HG03342 (cell line): ENCODE measurements around the gene SPTB.
A peak's percentile ranks its signal among the peaks of the same experiment; 100 is the strongest.

Experiments
- ATAC-seq: cut with Tn5 transposase; IDR thresholded peaks from one replicate; pipeline ENCODE4 v1.9.1; 2021; ENCODE audit warnings: mild to moderate bottlenecking, moderate library complexity; ENCODE audit not compliant: unreplicated experiment

The SPTB gene

DNA sequence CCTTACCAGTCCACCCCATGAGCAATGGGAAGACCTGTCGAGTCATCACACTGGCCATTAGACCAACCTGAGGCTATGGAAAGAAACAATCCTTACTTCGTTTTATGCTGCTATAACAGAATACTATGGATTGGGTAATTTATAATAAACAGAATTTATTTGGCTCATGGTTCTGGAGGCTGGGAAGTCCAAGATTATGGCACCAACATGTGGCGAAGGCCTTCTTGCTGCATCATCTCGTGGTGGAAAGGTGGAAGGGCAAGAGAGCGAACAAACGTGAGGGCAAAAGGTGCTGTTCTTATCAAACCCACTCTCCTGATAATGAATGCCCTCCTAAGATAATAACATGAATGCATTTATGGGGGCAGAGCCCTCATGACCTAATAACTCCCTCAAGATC is 9.6 kb upstream of the SPTB start:
- ATAC-seq, result no peak

DNA sequence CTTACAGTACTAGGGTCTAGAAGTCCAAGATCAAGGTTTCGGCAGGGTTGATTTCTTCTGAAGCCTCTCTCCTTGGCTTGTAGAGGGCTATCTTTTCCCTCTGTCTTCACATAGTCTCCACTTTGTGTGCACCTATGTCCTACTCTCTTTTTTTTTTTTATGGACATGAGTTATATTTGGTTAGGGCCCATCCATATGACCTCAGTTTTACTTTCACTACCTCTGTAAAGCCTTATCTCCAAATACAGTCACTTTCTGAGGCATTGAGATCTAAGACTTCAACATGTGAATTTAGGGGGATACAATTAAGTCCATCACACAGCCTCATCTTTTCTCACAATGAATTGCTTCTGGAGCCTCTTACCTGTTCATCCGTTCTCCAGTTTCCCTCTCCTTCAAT is 5.9 kb upstream of the SPTB start:
- no peak for ATAC-seq

DNA sequence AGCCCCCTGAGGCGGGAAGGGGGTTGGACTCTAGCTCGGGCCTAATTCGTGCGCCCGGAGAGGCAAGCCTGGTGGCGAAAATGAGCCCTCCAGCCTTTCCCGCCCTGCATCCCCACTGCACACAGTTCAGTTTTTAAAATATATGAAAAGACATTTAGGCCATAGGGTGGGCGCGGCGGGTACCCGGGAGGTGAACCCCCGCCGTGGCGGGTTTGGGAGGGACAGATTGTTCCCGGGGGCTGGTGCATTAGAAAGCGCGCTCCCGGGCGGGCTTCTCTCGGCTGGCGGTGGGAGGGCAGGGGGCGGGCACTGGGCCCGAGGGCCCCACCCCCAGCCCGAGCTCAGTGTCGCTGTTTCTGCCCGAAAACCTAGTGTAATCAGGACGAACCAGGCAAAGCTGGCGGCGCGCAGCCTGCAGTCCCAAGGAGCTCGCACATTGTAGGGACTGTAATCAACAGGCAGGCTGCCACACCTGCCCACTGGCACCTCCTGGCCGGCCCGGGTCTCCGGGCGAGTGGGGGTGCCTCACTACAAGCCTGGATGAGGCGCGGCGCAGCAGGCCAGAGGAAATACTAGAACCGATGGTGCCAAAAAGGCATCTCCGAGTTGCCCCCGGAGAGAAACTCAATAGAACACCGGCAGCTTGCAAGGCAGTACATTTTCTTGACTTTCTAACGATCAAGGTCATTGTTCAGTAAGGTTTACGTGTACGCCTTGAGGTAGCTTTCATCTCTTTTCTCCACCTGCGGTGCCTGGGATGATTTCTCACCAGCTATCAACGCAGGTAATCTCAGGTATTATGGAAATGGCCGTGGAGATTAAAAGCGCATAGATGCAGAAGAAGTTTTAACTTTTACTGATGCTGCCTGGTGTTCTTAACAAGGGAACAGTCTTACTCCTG is 764 bp upstream of the SPTB start:
- peak; percentile 43 for ATAC-seq

DNA sequence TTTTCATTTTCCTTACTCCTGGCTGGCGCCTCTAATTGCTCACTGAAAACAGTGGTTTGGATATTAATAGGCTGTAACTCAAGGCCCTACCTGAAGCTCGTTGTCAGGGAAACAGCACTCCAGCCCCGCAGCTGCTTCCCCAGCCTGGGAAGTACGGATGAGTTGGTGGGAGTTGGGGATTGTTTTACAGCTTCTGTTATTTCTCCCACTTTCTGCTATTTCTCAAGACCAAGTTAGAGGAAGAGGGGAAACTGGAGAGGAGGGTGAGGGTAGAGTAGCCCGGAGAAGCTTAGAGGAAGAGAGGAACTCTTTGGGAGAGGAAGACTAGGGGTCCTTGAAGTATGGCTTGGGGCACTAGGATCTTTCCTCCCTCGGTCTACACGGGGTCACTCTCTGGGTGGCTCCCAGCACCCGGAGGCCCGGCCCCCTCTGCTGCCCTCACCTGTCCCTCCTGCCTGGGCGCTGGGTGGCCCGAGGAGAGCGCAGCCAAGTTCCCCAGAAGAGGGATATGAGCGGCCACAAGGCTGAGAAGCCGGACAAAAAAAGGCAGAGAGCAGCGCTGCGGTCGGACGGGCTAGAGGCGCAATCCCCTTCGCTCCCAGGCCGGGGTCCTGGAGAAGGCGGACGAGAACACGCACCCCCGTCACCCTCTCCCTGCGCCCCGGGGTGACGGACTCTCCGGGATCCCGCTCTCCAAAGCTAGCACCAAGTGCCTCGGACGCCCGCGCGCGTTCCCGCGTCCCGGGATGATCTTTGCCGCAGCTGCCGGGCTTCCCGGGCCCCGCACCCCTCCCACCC is 671 bp downstream of the SPTB start:
- no peak for ATAC-seq

DNA sequence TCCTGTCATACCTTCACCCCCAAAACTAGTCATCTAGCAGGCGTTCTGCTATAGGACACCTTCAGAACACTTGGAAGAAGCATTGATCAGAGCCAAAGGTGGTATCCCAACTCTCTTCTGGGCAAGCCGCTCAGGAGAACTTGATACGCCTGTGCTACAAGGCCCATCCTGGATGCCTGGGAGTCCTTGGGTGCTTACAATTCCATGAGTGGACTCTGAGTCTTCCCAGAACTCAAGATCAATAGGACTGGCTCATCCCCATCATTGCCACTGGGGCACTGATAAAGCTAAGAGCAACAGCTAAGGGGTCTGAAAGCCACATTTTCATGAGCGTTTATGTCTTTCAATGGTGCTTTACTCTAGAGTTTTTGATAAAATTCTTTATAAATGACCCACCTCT is 1.9 kb downstream of the SPTB start:
- no peak for ATAC-seq

DNA sequence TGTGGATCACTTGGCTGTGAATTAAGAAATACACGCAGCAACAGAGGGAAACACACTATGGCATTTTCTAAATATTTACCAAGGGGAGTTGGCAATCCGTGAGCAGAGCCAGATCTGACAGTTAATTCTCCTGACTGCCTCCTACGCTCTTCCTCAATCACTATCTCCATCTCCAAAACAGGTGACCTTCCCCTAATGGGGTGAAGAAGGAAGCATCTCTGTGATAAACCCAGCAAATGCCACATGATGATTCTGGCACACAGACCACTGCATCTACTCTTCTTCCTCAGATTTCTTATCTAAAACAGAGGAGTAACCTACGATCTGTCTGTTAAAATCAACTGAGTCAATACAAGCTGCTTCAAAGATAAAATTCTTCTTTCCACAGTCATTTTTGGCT is 4.4 kb downstream of the SPTB start:
- ATAC-seq, result no peak

DNA sequence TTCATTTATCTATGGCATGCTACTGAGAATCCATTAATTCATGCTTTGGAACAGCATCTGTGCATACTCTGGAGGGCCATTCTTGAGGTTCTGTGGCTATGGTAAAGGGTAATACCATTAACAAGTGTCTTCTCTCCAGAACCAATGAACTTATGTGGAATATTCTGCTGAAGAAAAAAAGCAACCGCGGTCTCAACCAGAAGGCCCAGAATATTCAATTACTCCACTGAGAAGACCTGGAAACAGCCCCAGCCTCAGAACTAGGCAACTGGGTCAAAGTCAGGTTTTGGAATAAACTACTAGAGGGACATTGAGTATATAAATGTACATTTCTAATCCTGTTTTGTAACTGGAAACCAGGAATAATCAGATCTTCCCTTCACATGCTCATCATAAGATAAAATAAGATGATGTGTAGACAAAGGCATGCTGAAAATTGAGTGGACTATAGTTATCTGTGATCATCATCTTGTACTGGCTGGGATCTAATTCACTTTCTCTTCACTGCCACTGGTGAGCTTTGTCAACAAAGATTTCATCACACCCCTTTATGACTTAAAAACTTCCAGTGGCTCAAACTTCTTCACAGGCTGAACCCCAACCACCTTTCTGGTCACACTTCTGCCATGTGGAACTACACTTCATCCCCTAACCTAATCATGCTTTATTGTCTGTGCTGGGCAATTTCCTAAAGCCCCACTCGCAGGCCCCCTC is 6.0 kb downstream of the SPTB start:
- no peak for ATAC-seq

DNA sequence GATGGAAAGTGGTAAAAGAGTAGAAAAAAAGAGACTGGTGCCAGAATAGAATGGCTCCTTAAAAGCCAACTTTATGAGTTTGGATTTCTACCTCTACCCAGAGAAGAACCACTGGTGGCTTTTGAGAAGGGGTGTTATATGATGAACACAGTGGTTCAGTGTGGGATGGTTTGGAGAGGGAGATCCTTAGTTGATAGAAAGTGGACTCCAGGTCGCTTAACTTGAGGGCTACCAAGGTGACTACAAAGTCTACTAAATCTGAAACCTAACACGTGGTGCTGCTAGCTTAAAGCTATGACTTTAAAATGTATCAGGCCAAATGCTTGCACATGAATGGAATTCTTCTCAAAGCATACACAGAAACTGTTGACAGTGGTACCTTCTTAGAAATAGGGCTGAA is 8.4 kb downstream of the SPTB start:
- no peak for ATAC-seq

DNA sequence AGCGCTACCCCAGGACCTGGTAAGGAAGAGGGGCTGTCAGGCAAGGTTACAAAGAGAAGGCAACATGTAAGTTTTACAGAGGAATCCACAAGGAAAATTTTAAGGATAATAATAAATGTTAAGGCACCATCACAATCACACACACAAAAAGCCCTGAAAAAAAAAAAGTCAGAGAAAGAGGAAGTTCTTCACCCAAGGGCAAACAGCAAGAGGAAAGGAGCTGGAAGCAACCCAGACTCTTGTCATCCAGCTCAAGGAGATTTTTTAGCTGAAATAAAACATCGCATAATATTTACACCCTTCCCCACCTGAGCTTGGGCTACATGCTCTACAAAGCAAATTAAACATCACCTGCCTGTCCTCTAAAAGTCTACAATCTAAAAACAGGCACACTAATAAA is 9.5 kb downstream of the SPTB start:
- ATAC-seq, result no peak

DNA sequence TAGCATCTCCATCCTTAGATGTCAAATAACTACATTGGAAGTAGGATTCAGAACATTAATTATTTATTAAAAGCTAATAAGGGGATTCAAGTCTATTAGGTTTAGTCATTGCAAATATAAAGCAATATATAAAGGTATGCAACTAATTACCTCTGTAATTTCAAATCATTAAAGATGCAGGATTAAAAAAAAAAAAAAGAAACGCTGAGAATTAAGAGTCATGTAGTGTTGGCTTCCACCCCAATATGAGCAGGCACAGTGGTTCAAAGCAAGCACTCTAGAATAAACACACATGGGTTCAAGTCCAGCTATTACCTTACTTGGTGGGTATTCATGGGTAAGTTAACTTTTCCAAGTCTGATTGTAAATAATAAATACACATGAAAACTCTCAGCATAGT is 10.9 kb downstream of the SPTB start:
- ATAC-seq, result no peak

DNA sequence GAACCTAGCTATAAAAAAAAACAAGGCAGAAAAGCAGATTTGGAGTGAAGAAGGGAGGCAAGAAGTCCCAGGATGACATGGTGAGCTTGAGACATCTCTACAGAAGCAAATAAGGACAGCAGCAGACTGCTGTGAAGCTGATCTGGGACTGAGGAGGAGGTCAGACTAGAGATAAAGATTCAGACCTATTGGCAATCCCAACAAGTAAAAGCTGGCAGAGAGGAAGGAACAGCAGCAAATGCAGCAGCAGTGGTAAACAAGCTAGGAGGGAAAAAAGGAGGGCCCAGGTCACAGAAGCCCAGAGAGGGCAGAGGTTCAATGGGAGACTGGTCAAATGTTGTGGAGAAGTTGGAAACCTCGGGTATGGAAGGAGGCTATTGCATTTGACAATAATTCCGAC is 11.3 kb downstream of the SPTB start:
- ATAC-seq, result no peak

DNA sequence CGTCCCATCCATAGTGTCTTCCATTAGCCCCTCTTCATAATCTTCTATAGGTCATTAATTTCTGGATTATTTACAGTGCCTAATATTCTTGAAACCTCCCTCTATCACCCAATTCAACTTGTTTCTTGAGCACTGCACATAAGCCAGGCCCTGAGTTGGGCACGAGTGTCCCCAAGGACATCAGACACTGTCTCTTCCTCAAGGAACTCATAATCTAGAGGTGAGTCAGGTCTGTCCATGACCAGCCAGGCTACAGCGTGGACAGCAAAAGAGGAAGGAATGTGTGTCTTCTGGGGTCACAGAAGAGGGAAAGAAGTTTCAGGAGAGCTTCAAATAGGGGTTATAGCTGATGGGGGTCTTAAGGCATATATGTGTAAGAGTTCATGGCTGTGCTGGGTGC is 12.5 kb downstream of the SPTB start:
- ATAC-seq, result no peak

DNA sequence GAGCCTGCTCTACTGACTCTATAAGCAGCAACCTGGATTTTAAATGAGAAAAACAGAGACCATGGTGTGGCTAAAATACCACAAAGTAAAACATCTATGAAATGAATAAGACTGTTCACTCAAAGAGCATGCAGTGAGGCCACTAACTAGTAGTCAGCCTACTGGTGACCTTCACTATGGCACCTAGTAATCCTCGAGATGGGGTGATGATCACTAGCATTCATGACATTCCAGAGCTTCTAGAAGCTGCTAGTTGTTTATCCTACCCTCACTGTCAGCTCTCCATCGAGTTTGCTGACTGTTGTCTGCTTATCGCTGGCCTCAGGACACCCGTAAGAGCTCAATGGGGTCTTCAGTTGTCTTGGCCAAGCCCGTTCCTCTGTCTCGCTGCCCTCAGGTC is 13.7 kb downstream of the SPTB start:
- ATAC-seq, result no peak

DNA sequence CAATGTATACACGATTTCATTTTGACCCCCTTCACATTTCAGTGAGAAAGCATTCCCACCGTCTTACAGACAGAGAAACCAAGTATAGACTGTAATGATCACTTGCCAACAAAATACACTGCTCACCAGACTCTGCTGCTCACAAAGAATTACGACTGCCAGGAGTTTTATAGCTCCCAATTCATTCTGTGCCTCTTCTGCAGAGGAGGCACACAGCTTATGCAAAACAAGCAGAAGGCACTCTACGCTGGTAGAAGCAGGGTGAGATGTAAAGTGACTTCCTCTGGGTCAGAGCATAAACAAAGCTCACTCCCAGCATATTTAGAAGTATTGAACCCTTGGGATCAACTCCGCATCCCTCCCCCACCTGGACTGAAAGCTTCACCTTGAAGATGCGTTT is 14.6 kb downstream of the SPTB start:
- no peak for ATAC-seq

DNA sequence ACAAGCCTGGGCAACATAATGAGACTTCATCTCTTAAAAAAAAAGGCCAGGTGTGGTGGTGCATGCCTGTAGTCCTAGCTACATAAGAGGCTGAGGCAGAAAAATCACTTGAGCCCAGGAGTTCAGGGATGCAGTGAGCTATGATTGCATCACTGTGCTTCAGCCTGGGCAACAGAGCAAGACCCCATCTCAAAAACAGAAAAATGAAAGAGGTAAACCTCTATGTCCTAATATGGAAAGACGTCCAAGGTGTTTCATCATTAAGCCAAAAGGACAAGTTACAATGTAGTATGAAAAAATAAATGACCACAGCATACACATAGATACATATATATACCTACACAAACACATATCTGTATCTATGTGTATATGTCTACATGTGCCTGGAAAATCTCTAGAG is 15.4 kb downstream of the SPTB start:
- no peak for ATAC-seq

DNA sequence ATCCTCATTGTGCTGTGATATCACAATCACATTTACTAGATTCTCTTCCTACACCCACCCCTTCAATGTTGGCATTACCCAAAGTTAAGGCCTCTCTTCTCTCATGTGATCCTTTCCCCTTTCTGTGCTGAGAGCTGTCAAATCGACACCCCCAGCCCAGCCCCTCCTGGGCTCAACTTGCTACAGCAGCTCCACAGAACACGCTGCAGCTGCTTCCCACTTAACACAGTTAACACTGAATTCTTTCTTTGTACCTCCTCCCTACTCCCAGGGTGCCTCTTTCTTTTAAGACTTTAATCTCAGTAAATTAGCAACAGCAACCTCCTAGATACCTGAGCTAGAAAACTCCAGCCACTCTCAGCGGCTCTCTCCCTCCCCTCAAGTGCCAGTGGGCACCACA is 17.8 kb downstream of the SPTB start:
- no peak for ATAC-seq

DNA sequence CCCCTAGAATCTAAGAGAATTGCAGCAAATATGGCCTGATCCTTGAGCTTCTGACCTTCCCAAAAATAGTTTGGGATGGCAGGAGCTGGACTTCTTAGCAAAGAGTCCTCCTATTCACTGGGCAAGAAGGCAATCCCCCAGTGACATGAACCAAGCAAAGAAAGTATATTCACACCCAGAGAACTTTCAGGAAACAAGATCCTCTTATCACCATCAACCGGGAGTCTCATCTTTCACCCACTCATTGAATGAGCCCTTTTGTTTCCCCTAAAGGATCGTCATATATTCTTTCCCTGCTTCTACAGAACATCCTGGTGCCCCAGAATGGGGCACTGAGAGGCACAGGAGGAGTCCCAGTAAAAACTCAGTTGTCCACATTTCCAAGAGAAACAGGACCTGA is 19.7 kb downstream of the SPTB start:
- no peak for ATAC-seq

DNA sequence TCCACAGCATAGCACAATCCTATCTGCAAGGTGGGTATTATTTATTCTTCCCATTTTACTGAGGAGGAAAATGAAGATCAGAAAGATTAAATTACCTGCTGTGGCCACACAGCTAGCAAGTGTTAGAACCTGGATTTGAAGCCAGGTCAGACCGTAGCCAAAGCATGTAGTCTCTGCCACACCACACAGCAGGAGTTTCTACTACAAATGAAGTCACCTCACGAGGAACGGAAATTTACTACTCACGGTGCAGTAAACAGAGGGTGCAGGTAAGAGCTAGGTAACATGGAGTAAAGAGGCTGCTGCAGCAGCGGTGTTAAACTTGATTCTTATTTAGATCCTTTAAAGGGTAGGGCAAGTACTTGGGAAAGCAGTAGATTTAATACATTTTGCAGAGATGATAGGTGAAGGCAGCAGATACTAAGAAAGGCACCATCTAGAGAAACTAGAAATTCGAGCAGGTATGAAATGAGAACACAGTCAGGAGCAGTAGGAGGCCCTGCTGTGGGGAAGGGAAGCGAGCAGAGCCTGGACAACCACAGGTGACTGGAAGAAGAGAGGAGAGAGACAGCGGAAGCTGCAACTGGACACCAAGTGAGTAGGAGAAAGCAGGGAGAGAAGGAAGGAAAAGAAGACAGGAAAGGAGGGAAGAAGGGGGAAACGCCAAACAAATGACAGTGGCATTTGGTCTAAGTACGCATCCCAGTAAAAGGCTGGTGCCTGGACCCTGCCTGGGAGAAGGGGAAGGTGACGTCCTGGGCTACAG is 21.5 kb downstream of the SPTB start:
- no peak for ATAC-seq

DNA sequence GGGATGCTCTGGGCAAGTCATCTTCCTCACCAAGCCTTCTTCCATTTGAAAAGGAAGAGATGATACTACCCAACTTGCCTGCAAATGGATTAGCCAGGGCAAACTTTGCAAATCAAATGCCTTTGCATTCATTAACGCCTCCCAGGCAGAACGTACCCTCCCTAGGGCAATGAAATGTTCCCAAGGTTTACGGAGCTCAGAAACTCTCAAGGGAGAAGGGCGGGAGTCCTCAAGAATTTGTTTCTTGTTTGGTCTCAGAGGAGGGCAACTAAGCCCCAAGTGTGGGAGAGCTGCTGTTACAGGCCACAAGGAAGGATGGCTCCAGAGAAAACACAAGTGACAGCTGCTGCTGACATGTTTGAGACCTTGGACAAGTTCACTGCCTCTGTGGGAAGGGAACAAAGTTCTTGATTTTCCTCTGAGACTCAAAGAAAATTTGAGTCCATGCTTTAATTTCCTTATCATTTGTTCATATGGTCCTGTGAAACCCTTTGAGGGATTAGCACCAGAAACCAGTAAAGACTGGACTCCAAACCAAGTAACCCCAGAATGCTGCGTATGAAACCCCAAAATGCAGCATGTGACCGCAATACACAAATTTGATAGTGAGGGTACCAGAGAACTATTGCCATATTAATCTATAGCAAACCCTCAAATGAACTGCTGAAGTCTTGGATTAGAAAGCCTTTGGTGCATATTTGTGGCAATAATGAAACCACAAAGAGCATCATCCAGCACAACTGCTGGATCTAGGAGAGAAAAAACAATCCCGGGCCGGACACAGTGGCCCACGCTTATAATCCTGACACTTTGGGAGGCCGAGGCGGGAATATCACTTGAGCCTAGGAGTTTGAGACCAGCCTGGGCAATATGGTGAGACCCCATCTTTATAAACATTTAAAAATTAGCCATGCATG is 22.9 kb downstream of the SPTB start:
- no peak for ATAC-seq
